C4-2B (cell line): ENCODE measurements around the gene CALHM2.

Experiments
- CTCF ChIP-seq: fragments of 450-650 bp; conservative IDR thresholded peaks from 2 replicates; pipeline ENCODE4 v1.5.1; 2017; ENCODE audit warnings: mild to moderate bottlenecking
- ZFX ChIP-seq: fragments of 450-650 bp; IDR thresholded peaks from 2 replicates; pipeline ENCODE4 v1.6.1; 2017

GRCh38 chr10:103491729-103492364, 39.7 kb upstream of the CALHM2 start:
- TF ChIP-seq CTCF = no peak
- TF ChIP-seq ZFX = no peak
